ENCODE measurements around the gene RFX7. TPM values are rescaled to one million over a fixed set of nuclear protein-coding genes. Genes with fewer than 3 reads are reported as not detected.

RFX7 gene
- total RNA-seq, 2 experiments from 2014 or later, result 29.4 to 30.5 TPM

DNA sequence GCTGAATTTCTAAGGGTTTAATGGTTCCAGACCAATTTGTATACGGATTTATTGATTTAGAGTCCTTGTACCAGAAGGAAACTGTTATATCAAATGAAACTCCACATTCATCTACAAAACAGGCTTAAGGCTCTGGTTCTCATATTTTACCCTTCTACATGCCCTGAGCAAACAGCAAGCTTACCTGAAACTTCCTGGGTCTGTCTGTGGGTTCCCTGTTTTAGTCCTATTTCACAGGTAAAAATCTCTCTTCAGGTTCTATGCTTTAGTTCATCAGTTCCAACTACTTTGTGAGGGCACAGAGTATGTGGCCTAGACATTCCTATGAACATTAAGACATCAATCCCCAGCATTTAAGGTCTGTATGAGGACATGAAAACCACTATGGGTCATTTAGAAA lies 57.7 kb downstream of the RFX7 start:
- ChIA-PET CTCF (no interaction called here), POLR2A (no interaction called here)
- TF ChIP-seq, protein P1, sequence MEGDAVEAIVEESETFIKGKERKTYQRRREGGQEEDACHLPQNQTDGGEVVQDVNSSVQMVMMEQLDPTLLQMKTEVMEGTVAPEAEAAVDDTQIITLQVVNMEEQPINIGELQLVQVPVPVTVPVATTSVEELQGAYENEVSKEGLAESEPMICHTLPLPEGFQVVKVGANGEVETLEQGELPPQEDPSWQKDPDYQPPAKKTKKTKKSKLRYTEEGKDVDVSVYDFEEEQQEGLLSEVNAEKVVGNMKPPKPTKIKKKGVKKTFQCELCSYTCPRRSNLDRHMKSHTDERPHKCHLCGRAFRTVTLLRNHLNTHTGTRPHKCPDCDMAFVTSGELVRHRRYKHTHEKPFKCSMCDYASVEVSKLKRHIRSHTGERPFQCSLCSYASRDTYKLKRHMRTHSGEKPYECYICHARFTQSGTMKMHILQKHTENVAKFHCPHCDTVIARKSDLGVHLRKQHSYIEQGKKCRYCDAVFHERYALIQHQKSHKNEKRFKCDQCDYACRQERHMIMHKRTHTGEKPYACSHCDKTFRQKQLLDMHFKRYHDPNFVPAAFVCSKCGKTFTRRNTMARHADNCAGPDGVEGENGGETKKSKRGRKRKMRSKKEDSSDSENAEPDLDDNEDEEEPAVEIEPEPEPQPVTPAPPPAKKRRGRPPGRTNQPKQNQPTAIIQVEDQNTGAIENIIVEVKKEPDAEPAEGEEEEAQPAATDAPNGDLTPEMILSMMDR (IDR thresholded peaks at IDR 0.05), result no peak
- Mint-ChIP-seq H3K27ac (peak overlapping the region; percentile 19), H3K27me3 (no peaks in the 10 kb centered on the region), H3K9me3 (no peaks in the 10 kb centered on the region), H3K4me1 (ENCODE audit: low read depth) (peaks cover 49% of the 10 kb centered on the region), H3K4me3 (no peak overlapping the region), H3K36me3 (ENCODE audit: low read depth) (peaks cover 9% of the 10 kb centered on the region)
- DNase-seq, result no peak
- intact Hi-C loops (cut with micrococcal nuclease), result no loop called here
- no peak for ATAC-seq

- H3K27me3 Mint-ChIP-seq, result no peaks in the 10 kb centered on the region
- CTCF ChIA-PET, result no interaction called here
- POLR2A ChIA-PET, result no interaction called here
Measured at GRCh38 chr15:56184516-56184915, 59.2 kb downstream of the RFX7 start.

DNA sequence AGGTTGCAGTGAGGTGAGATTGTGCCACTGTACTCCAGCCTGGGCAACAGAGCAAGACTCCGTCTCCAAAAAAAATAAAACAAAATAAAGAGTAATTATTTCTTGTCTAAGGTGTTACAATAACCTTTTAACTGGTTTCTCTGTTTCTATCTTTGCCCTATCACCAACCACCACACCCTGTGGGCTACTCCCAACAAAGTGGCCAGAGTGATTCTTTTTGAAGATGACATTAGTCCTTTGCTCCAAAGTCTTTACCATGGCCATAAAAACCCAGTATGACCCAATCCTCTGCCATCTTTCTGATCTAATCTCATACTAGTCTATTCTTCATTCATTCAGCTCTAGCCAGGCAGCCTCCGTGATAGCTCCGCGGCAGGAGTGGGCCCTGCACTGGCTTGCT lies 62.8 kb downstream of the RFX7 start:
- peaks cover 40% of the 10 kb centered on the region for H3K4me1 Mint-ChIP-seq (ENCODE audit: low read depth)
- H3K36me3 Mint-ChIP-seq (ENCODE audit: low read depth), result peaks cover 22% of the 10 kb centered on the region
- CTCF ChIA-PET, result no interaction called here
- POLR2A ChIA-PET, result no interaction called here
- no peak overlapping the region for H3K27ac Mint-ChIP-seq
- TF ChIP-seq, protein P1 (IDR thresholded peaks at IDR 0.05), result no peak
- peaks cover 2% of the 10 kb centered on the region for H3K9me3 Mint-ChIP-seq
- DNase-seq (no peak), ATAC-seq (no peak)
- H3K27me3 Mint-ChIP-seq, result no peaks in the 10 kb centered on the region
- no peak overlapping the region for H3K4me3 Mint-ChIP-seq
- intact Hi-C loops (cut with micrococcal nuclease), result no loop called here

More at GRCh38 chr15:56184516-56184915, 59.2 kb downstream of the RFX7 start:
- ATAC-seq (no peak), DNase-seq (no peak)
- Mint-ChIP-seq H3K4me3 (no peak overlapping the region), H3K36me3 (ENCODE audit: low read depth) (peaks cover 9% of the 10 kb centered on the region), H3K9me3 (no peaks in the 10 kb centered on the region), H3K4me1 (ENCODE audit: low read depth) (peaks cover 47% of the 10 kb centered on the region), H3K27ac (no peak overlapping the region)
- TF ChIP-seq, protein P1 (IDR thresholded peaks at IDR 0.05), result no peak
- intact Hi-C loops (cut with micrococcal nuclease), result no loop called here

DNA sequence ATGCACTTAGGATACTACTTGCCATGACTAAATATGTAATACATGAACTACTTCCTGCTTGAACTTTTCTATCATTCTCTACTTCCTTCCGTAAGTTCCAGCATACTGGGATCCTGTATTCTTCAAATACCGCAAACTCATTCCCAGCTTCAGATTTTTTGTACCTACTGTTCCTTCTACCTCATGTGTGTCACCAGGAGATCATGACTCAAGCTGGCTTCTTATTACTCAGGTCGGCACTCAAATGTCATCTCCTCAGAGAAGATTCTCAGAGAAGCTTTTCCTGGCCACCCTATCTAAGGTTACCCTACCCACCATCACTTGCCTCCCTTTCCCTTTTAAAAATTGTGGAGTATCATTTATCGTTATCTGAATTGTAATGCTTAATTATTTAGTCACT lies 66.7 kb downstream of the RFX7 start:
- no peak overlapping the region for H3K4me3 Mint-ChIP-seq
- DNase-seq (no peak), ATAC-seq (no peak)
- H3K27me3 Mint-ChIP-seq, result no peaks in the 10 kb centered on the region
- POLR2A ChIA-PET, result interaction anchor here (0.6 kb wide), 1 partner anchor 9 kb away, joined by 3 read pairs; no protein-coding TSS in a partner anchor
- intact Hi-C loops (cut with micrococcal nuclease), result no loop called here
- peaks cover 39% of the 10 kb centered on the region for H3K36me3 Mint-ChIP-seq (ENCODE audit: low read depth)
- H3K9me3 Mint-ChIP-seq, result peaks cover 4% of the 10 kb centered on the region
- TF ChIP-seq, protein P1 (IDR thresholded peaks at IDR 0.05), result no peak
- H3K4me1 Mint-ChIP-seq (ENCODE audit: low read depth), result peaks cover 46% of the 10 kb centered on the region
- CTCF ChIA-PET, result no interaction called here
- no peak overlapping the region for H3K27ac Mint-ChIP-seq

GRCh38 chr15:56175788-56176187 lies 67.9 kb downstream of the RFX7 start:
- H3K27me3 Mint-ChIP-seq, result no peaks in the 10 kb centered on the region
- CTCF ChIA-PET, result interaction anchor here (0.8 kb wide), 1 partner anchor 70 kb away, joined by 3 read pairs; no protein-coding TSS in a partner anchor
- peaks cover 46% of the 10 kb centered on the region for H3K36me3 Mint-ChIP-seq (ENCODE audit: low read depth)
- peaks cover 46% of the 10 kb centered on the region for H3K4me1 Mint-ChIP-seq (ENCODE audit: low read depth)
- DNase-seq, result no peak
- intact Hi-C loops (cut with micrococcal nuclease), result no loop called here
- peak overlapping the region; percentile 18 for H3K27ac Mint-ChIP-seq
- no peak for ATAC-seq
- H3K4me3 Mint-ChIP-seq, result no peak overlapping the region
- TF ChIP-seq, protein P1 (IDR thresholded peaks at IDR 0.05), result no peak
- peaks cover 12% of the 10 kb centered on the region for H3K9me3 Mint-ChIP-seq
- POLR2A ChIA-PET, result no interaction called here

All from activated CD8-positive, alpha-beta T cell treated with anti-CD3 and anti-CD28 coated beads for 36 hours (primary cell).